ENCODE data around the gene ZDHHC22. TPM values are rescaled to one million over a fixed set of nuclear protein-coding genes. Genes with fewer than 3 reads are reported as not detected.
A peak's percentile ranks its signal among the peaks of the same experiment; 100 is the strongest.
"Not testable (repeated sequence)": the region's sequence is repeated elsewhere in the genome, so short reads cannot be mapped to it uniquely, and the experiment has no call there.

The ZDHHC22 gene, protein sequence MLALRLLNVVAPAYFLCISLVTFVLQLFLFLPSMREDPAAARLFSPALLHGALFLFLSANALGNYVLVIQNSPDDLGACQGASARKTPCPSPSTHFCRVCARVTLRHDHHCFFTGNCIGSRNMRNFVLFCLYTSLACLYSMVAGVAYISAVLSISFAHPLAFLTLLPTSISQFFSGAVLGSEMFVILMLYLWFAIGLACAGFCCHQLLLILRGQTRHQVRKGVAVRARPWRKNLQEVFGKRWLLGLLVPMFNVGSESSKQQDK
- 0.30 TPM for polyA plus RNA-seq (ENCODE audit: insufficient read length)

DNA sequence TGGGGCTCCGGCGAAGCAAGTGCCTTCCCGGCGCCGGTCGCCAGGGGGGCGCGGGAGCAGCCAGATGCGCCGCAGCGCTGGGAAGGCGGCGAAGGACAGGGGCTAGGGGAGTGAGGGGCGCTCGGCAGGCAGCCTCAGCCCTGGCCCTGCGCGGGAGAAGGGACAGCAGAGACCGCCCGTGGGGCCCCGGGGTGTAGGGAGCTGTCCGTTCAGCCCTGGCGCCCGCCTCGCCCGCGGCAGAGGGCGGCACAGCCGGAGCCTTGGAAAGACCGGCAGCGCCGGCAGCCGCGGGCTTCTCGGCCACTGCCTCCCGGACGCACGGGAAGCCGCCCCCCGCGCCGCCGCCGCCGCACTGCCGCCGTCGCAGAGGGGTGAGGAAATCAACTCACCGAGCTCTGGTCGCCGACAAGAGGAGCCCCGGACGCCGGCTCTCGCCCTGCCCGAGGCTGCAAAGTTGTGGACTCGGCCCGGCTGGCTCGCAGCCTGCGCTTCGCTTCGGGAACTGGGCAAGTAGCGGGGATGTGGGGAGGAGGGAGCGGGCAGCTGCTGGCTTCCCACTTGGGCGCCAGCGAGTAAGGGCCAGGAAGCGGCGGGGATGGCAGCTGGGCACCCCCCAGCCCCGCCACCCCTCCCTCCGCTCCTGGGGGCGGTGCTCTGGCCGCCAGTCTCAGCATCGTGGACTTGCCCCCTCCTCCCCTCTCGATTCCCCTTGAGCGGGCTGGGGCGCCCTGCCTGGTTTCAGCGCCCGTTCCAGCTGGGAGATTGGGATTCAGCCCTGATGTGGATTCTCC, at the start of gene ZDHHC22:
TSS of gene ZDHHC22 (minus strand) at position 578 of the 791 bp plus-strand sequence. CDS start 2,053 bp downstream, outside the sequence.
- DNase-seq = no peak

DNA sequence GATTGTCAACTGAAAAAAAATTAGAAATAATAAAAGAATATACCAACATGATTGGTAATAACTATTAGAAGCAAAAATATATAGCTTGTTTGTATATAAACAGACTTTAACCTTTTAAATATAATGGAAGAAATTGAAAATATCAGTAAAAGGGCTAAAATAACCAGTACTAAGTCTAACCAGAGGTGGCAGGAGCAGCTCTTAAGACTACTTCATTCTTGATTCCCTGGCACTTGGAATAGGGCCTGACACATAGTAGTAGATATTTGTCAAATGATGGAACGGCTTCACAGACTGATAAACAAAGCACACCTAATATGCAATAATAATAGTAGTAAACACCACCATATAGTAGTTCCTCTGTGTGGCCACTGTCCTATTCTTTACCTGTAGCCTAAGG, 49.4 kb upstream of the ZDHHC22 start:
- no peak for DNase-seq

DNA sequence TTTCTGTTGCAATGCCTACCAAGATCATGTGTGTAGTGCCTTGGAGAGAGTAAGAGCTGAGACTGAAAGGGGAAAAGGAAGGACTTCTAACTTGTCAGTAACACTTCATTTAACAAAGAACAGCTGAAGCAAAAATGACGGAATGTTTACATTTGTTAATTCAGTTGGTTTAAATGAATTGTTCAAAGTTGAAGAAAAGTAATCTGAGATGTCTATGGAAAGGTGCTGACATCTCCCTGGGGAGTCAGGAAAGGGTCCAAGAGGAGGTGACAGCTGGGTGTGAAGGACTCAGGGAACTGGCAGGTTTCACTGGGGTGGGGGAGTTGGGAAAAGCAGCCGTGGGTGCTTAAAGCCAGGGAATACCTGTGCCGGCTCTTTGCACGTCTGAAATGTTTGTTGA, 47.9 kb upstream of the ZDHHC22 start:
- DNase-seq = no peak

DNA sequence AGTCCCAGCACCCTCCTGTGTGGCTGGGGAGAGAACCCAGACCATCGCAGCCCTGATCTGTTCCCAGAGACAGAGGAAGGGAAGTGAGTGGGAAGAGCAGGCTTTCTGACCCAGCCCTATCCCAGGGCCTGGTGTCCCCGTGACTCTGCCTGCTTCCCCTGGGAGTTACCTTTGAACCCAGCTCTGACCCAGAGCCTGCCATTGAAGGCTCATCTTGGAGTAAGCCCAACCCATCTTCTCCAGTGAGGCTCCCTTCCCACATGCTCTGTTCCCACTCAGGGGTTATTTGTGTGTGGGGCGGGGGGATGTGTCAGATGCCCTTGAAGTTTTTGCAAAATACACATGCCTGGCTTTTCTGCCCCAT, 46.0 kb upstream of the ZDHHC22 start:
- DNase-seq = no peak

DNA sequence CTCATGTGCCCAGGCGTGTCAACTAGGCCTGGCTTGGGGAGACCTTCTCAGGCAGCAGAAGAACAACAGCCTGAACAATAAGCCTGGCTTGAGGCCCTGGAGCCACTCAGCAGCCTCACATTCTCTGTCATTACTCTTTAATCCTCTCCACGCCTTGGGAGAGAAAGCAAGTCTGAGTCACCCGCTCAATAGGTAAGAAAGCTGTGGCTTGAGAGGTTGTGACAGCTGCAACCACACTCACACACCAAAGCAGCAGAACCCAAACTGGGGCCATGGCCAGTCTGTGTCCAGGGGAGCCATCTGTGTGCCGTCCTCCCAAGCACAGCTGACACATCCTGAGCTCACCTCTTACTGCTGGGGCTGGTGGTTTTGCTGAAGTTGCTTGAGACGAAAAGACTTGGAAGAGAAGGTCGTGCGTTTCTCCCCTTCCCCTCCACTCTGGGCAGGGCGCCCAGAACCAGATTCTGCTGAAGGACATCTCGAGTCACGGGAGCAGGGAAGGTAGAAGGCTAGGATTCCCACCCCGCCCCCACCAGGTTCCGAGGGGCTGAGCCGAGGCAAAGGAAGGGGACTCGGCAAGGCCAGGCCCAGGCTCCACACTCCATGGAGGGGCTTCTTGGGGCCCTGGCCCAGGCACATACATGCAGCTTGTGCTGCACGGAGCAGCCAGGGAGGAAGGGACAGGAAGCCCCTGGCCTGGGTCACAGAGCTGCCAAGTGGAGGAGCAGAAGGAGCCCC, 45.5 kb upstream of the ZDHHC22 start:
- no peak for DNase-seq

DNA sequence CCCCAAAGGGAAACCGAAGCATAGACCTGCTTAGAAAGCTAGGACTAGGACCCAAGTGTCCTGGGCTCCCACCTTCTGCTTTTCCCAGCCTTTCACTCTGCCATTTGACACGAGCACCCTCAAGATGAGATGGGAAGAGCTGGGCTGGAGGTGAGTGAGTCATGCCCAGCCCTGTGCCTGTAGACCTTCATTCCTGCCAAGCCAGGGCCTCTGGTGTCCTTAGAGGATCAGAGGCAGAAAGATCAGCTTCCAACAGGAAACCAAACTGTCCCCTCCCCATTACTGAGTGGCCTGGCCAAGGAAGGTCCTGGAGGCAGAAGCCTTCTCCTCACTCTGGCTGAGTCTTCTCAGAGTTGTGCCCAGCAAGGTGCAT, 43.5 kb upstream of the ZDHHC22 start:
- no peak for DNase-seq

DNA sequence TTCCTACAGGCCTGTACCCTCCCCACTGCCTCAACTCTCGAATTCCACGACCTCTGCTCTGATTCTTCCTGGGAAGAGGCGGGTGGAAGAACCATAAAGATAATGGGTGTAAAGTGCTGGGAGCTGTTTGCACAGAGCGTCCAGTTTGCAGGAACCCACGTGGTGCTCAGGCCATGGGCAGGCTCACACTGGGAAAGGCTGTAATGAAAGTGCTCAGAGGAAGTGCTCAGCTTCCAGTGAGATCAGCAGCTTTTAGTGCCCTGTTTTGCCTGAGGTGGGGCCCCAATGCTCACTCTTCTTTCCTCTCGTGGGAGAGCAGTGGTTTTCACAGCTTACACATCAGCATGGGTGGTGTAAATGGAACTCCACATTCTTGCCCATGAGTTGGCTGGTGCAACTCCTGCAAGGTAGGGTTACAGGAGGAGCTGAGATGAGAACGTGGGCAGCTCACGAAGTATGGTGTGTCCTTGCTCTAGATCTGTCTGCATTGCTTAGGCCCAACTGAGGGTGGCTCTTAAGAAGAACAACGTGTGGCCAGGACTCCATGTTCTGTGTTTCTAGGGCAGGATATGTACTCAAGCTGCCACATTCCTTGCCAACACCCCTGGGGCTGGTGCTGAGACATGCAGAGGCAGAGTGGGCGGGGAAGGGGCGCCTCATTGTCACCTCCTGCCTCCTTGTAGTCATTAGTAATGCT, 43.0 kb upstream of the ZDHHC22 start:
- DNase-seq = no peak

DNA sequence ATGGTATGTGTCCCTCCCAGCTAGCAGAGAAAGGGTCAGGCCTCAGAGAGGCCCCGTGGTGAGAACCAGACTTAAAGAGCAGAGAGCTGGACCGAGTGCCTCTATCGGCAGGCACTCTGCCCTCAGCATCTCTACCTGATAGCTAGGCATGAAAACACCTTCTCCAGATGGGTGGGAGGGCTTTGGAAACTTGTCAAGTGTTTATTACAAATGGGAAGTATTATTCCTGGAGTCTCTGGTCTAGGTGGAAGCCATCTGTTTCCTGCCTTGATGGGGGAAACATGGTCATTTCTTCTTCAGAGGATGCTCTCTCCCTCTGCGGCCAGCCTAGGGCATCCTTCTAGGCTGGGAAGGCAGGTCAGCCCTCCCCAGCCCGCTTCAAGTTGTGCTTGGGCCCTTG, 42.3 kb upstream of the ZDHHC22 start:
- DNase-seq = no peak

DNA sequence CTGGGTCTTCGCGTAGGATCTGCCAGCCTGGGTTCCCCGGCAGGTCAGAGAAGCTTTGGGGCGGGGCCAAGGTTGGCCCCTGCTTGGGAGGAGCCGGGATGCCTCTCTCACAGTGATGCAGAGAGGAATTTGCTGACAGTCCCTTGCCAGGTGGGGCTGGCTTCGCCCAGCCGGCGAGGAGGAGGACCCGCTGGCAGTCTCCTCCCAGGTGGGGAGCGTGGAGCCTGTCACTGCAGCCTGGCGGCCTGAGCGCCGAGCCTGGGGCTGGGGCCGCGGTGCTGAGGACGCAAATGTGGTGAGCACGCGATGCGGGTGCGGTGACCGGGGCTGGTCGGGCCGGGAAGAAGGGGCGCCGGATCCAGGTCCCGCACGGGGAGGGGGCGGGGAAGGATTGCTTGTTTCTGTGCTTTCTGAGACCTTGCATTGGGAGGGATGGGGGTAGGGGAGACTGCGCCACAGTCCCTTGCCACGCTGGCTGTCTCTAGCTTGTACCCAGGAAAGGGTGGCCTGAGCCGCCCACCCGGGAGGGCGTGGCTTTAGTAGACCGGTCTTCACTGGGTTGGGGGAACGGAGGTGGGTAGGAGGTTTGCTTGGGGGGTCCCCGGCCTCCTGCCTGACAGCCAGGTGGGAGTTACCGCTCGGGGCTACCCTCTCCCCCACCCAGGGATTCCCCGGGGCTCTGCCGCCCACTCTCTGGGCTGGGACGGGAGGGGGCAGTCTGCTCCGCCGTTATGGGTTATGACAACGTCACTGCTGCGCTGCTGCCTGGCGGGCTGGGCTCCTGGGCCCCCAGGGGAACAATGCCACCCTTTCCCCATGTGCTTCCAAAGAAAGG, 40.2 kb upstream of the ZDHHC22 start, which contains the start of gene TMEM63C:
TSS of gene TMEM63C (plus strand) at position 196 of the 835 bp plus-strand sequence. CDS start 37,016 bp downstream, outside the sequence.
- DNase-seq = no peak

DNA sequence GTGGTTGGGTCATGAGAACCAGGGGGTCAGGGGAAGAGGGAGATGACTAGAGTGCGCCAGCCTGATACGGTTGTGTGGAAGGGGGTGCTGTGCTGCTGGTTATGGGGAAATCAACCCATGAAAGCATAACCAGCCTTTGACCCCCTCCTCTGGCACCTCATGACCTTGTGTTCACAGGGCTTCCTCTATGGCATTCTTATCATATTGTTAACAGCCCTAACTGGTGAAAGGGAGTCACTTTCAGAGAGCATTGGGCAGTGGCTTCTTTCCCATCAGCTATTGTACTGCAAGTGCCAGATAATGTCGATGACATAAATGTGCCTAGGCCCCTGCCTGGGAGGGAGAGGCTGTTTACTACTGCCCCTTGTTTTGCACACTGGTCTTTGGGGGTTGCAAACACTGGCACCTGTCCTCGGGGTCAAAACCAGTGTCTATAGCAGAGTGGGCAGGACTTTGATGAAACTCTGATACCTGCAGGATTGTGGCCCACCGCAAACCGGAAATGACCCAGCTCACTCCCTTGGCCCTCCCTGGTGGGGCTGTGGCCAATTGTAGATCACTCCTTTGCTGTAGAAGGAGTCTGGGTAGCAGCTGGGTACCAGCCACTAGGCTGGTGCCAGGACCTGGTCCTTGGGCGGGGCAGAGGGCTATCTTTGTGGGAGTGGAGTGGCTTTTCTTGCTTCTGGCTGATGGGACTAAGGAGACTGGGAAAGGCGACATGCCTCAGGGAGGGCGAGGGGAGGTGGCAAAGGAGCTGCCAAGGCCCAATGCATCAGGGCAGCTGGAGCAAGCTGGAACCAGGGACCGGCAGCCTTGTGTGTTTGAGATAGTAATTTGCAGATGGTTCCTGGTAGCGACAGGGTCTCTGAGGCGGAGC, 39.4 kb upstream of the ZDHHC22 start:
- DNase-seq = no peak

DNA sequence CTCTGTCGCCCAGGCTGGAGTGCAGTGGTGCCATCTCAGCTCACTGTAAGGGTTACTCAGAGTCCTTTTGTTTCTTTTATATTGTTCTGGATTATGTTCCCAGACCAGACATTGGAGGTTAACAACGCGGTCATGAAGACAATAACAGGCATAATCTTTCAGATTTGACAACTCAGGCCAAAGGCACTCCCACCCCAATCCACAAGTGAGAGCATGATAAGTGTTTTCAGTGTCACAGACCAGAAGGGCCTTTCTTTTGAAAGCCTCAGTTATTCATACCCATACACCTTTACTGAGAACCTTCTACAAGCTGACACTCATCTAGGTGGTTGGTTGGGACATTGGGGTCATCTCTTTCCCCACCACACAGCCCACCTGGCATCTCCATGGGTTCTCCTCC, 37.1 kb upstream of the ZDHHC22 start:
- DNase-seq = no peak

DNA sequence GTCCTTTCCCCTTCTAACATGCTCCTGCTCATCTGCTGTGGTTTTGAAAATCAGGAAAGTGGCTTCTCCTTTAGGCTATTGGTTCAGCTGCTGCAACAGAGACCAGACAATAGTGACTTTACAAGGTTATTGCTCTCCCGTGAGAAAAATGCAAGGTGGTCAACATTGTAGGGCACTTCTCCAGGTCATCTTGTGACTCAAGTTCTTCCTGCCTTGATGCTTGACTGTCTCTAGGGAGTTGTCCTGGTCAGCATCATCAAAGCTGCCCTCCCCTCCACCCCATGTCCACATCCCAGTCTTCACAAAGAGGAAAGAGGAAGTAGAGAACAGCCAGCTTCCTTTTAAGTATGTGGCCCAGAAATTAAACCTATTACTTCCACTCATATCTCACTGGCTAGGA, 36.1 kb upstream of the ZDHHC22 start:
- DNase-seq = no peak

DNA sequence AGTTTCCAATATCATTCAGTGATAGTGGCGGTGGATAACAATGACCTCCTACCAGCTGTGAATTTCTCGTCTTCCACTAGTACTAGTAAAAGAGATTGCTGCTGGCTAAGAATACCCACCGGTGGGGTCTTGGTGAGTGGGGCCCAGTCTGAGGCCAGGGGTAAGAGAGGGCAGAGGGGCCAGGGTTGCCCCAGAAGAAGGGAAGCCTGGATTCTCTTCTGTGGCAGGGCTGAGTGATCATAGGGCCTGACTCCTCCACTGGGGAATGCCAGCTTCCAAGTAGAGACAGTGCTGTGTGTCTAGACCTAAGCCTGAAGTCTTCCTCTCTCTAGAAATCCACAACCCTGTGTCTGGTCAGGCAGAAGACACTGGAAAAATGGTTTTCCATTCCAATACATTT, 34.3 kb upstream of the ZDHHC22 start:
- no peak for DNase-seq

DNA sequence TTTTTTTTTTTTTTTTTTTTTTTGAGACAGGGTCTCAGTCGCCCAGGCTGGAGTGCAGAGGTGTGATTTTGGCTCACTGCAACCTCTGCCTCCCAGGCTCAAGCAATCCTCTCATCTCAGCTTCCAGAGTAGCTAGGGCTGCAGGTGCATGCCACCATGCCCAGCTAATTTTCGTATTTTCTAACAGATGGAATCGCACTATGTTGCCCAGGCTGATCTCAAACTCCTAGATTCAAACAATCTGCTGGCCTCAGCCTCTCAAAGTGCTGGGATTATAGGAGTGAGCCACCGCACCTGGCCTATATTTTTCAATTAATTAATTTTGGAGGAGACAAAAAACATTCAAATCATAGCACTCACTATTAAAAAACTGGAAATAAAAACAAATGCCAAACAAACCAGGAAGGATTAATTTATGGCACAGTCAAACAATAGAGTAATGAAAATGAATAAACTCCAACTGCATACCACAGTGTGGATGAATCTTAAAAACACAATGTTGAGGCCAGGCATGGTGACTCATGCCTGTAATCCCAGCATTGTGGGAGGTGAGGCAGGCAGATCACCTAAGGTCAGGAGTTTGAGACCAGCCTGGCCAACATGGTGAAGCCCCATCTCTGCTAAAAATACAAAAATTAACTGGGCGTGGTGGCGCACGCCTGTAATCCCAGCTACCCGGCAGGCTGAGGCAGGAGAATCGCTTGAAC, 32.5 kb upstream of the ZDHHC22 start:
- not testable (repeated sequence) for DNase-seq

DNA sequence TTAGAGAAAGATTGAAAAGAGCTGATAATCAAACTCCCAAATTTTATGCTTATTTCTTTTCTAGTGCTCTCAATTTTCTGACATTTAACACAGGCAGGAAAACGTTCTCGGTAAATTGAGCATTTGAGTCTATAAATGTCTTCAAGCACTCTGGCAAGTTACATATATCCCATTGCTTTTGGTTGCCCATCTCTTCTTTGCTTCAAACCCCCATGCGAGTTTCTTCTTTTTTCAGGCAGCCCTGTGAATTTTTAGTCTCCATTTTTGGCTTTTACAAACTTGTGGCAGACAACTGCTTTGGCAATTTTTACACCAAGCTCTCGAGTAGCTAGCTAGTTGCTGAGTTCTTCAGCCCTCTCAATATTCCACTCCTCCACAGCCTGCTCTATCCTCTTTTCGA, 31.3 kb upstream of the ZDHHC22 start:
- no peak for DNase-seq

DNA sequence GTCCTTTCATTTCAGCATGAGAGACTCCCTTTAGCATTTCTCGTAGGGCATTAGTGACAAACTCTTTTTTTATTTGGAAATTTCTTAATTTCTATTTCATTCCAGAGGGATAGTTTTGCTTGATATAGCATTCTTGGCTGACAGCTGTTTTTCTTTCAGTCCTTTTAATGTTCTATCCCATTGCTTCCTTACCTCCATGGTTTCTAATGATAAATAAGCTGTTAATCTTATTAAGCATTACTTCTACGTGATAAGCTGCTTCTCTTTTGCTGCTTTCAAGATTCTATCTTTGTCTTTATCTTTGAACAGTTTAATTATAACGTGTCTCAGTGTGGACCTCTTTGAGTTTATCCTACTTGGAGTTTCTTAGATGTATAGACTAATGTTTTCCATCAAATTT, 28.5 kb upstream of the ZDHHC22 start:
- no peak for DNase-seq

DNA sequence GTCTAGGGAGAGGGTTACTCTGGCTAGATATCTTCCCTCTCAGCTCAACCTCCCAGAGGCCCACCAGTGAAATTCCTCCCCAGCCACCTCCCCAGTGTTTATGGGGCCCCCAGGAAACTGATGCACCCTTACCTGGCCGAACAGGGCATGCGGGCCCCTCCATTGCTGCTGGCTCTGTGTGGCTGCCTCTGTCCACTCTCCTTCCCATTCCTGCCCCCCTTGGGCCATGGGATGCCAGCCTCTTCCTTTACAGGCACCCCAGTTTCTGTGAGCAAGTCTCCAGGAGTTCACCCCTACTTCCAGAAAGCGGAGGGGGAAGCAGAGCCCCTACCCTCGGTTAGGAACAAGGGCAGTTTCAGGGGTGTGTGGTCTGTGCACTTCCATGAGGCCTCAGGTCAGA, 19.4 kb upstream of the ZDHHC22 start:
- DNase-seq = no peak

DNA sequence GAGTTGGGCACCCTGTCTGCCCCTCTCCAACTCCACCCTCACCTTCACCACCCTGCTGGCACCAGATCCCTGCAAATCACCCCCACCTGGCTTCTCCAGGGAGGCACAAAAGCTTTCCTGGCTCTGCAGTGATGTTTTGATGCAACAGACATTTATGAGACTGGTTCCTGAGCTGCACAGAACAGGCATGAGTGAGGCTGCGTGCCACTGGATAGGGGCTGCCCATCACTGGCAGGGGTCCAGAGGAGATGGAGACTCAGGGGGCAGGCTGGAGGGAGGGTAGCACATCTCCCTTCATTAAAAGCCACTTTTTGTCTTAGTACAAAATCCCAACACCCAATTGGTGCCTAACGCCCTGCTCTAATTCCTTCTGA, 17.3 kb upstream of the ZDHHC22 start:
- no peak for DNase-seq

DNA sequence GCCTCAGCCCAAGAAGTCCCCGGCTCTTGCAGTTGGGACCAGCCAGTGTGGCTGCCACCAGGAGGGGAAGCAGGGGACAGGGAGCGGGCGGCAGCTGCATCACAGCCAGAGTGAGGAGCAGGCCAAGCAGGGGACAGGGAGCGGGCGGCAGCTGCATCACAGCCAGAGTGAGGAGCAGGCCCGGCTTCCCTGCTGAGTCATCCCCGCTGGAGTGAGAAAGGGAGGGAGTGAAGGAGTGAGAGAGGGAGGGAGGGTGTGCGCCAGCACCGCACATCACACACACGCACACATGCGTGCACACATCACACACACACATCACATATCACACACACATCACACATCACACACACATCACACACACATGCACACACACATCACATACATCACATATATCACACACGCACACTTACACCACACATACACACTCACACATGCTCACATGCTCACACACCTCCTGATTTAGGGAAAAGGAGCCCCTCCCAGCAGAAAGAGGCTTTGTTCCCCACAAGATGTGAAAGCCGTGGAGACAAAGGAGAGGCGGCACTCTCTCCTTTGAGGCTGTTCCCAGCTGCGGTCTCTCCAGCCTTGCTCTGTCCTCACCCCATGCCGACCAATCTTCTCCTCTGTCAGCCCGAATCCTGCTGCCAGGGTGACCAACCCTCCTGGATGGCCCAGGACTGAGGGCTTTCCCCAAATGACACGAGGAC, 16.7 kb upstream of the ZDHHC22 start:
- peak; percentile 42 for DNase-seq

DNA sequence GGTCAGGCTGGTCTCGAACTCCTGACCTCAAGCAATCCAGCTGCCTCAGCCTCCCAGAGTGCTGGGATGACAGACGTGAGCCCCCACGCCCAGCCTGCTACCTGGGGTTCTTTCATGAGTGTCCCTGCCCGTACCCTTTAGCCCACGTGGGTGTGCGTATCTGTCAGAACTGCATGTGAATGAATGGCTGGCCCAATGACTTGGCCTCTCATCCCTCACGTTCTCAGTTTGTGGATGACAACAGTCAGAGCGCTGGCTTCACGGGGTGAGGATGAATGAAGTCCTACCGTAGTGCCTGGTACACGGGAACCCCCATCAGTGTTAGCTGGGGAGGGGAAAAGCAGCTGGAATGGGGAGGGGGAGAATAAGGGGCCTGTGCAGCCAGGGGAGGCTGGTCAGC, 16.1 kb upstream of the ZDHHC22 start:
- DNase-seq = no peak

All from hindlimb muscle (tissue), 1 donor.